H1 (cell line): ENCODE measurements around the gene GOLIM4. TPM values are rescaled to one million over a fixed set of nuclear protein-coding genes. Genes with fewer than 3 reads are reported as not detected.

Experiments used
- CTCF ChIA-PET: fragments of 300-600 bp; sonication (Branson Sonifier 250); formaldehyde crosslinking; loops from one replicate; lab custom pipeline; 2021; ENCODE audit not compliant: partially characterized antibody; lab: Charles Lee
- POLR2A ChIA-PET: fragments of 300-600 bp; sonication (Branson Sonifier 250); formaldehyde crosslinking; loops from one replicate; lab custom pipeline; 2021; ENCODE audit warnings: inconsistent platforms; ENCODE audit not compliant: partially characterized antibody; lab: Charles Lee
- DNase-seq, 2 experiments: peaks; one replicate each; pipeline versions ENCODE4 v3.0.0 to v3.0.0-alpha.2; 2010 to 2022; ENCODE audit warnings: low spot score in 2 of 2, low read depth in 1 of 2, mixed read lengths in 1 of 2
- FAIRE-seq: peaks from 2 replicates; lab custom pipeline; 2011; peaks lifted over from hg19 to GRCh38; lab: Jason Lieb, UNC
- H2AFZ ChIP-seq: 2 replicates; pipeline ENCODE4 v1.8.1; 2012; ENCODE audit warnings: low read length, inconsistent platforms
- H2AK5ac ChIP-seq: 2 replicates; pipeline ENCODE4 v1.6.1; 2013; ENCODE audit warnings: low read depth, low read length
- H2BK120ac ChIP-seq: replicated peaks from 2 replicates; pipeline ENCODE3; 2013; ENCODE audit warnings: low read depth, low read length, inconsistent platforms
- H2BK12ac ChIP-seq: 2 replicates; pipeline ENCODE4 v1.6.1; 2013; ENCODE audit warnings: low read depth, low read length
- H2BK15ac ChIP-seq: 2 replicates; pipeline ENCODE4 v1.6.1; 2013; ENCODE audit warnings: low read length
- H2BK20ac ChIP-seq: 2 replicates; pipeline ENCODE4 v1.6.1; 2013; ENCODE audit warnings: low read length
- H2BK5ac ChIP-seq: 2 replicates; pipeline ENCODE4 v1.6.1; 2013; ENCODE audit warnings: low read depth, low read length
- H3K14ac ChIP-seq: 2 replicates; pipeline ENCODE4 v1.6.1; 2013; ENCODE audit warnings: inconsistent platforms; ENCODE audit not compliant: insufficient read length
- H3K18ac ChIP-seq: 2 replicates; pipeline ENCODE4 v1.6.1; 2013; ENCODE audit warnings: low read length; ENCODE audit errors: extremely low read depth
- H3K23ac ChIP-seq: 2 replicates; pipeline ENCODE4 v1.6.1; 2013; ENCODE audit warnings: inconsistent platforms; ENCODE audit not compliant: insufficient read length
- H3K23me2 ChIP-seq: 2 replicates; pipeline ENCODE4 v1.6.1; 2013; ENCODE audit warnings: low read depth, low read length
- H3K27ac ChIP-seq: 2 replicates; pipeline ENCODE4 v1.6.1; 2011; ENCODE audit warnings: low read depth, low read length, inconsistent platforms
- H3K27me3 ChIP-seq, 4 experiments: replicated peaks in 1 of 4; 1 replicate in 1 of 4; 2 replicates in 3 of 4; pipeline versions ENCODE4 v1.6.1 to v1.8.1; 2011 to 2013; ENCODE audit warnings: low read length in 3 of 4, mild to moderate bottlenecking in 3 of 4, inconsistent platforms in 2 of 4, mixed read lengths in 2 of 4, moderate library complexity in 1 of 4; ENCODE audit not compliant: control insufficient read depth in 3 of 4, insufficient read depth in 3 of 4; ENCODE audit errors: extremely low read depth in 1 of 4
- H3K36me3 ChIP-seq, 4 experiments: 2 replicates each; pipeline versions ENCODE4 v1.6.1 to v1.8.1; 2011 to 2013; ENCODE audit warnings: mild to moderate bottlenecking in 4 of 4, low read length in 3 of 4, moderate library complexity in 2 of 4, control low read depth in 1 of 4, inconsistent platforms in 1 of 4; ENCODE audit not compliant: insufficient read depth in 4 of 4, control insufficient read depth in 2 of 4
- H3K4ac ChIP-seq: replicated peaks from 2 replicates; pipeline ENCODE3; 2013; ENCODE audit warnings: low read length, low read depth, mixed read lengths, inconsistent platforms; ENCODE audit not compliant: insufficient read length
- H3K4me1 ChIP-seq, 4 experiments: replicated peaks in 1 of 4; 1 replicate in 1 of 4; 2 replicates in 3 of 4; pipeline versions ENCODE4 v1.6.1 to v1.8.1; 2011 to 2013; ENCODE audit warnings: low read length in 3 of 4, inconsistent platforms in 2 of 4, mixed read lengths in 1 of 4; ENCODE audit not compliant: insufficient read depth in 4 of 4, control insufficient read depth in 3 of 4
- H3K4me2 ChIP-seq, 2 experiments: 2 replicates each; pipeline versions ENCODE4 v1.6.1 to v1.8.1; 2011 to 2013; ENCODE audit warnings: low read depth in 2 of 2, low read length in 2 of 2, control low read depth in 1 of 2, inconsistent platforms in 1 of 2, mild to moderate bottlenecking in 1 of 2; ENCODE audit not compliant: insufficient read depth in 1 of 2
- H3K4me3 ChIP-seq, 4 experiments: fragments of 200-600, 300-600 bp in 1 of 4; sonication (generic), shearing (Covaris generic), sonication (Bioruptor Twin) in 1 of 4; 2 replicates each; pipeline versions ENCODE4 v1.5.1 to v1.8.1; 2011 to 2016; ENCODE audit warnings: low read length in 4 of 4, low read depth in 3 of 4, control low read depth in 2 of 4, inconsistent platforms in 2 of 4, mild to moderate bottlenecking in 2 of 4, mixed read lengths in 1 of 4, moderate library complexity in 1 of 4; ENCODE audit not compliant: insufficient read depth in 2 of 4; ENCODE audit errors: extremely low read depth in 1 of 4
- H3K56ac ChIP-seq: replicated peaks from 2 replicates; pipeline ENCODE3; 2013; ENCODE audit warnings: low read depth, mild to moderate bottlenecking, mixed read lengths, low read length, inconsistent platforms; ENCODE audit not compliant: insufficient read length
- H3K79me1 ChIP-seq: 2 replicates; pipeline ENCODE4 v1.6.1; 2013; ENCODE audit warnings: low read depth, low read length, control low read depth
- H3K79me2 ChIP-seq, 2 experiments: 2 replicates each; pipeline versions ENCODE4 v1.6.1 to v1.8.1; 2012 to 2013; ENCODE audit warnings: low read length in 2 of 2, mild to moderate bottlenecking in 2 of 2, inconsistent platforms in 1 of 2; ENCODE audit not compliant: insufficient read depth in 2 of 2, control insufficient read depth in 1 of 2
- H3K9ac ChIP-seq, 4 experiments: replicated peaks in 1 of 4; 1 replicate in 1 of 4; 2 replicates in 3 of 4; pipeline versions ENCODE4 v1.6.1 to v1.8.1; 2011 to 2013; ENCODE audit warnings: low read depth in 3 of 4, low read length in 3 of 4, control low read depth in 2 of 4, mild to moderate bottlenecking in 2 of 4, moderate library complexity in 2 of 4, inconsistent platforms in 1 of 4; ENCODE audit errors: extremely low read depth in 1 of 4
- H3K9me3 ChIP-seq, 2 experiments: 2 replicates each; pipeline versions ENCODE4 v1.6.1 to v1.8.1; 2012 to 2013; ENCODE audit warnings: mild to moderate bottlenecking in 2 of 2, moderate library complexity in 2 of 2, control low read depth in 1 of 2, inconsistent platforms in 1 of 2, low read depth in 1 of 2, low read length in 1 of 2, mixed read lengths in 1 of 2; ENCODE audit not compliant: insufficient read depth in 2 of 2
- H4K20me1 ChIP-seq, 2 experiments: replicated peaks in 1 of 2; 2 replicates each; pipeline versions ENCODE3 to v1.8.1; 2011 to 2013; ENCODE audit warnings: inconsistent platforms in 2 of 2, low read length in 2 of 2, mild to moderate bottlenecking in 1 of 2; ENCODE audit not compliant: insufficient read depth in 2 of 2, control insufficient read depth in 1 of 2
- H4K5ac ChIP-seq: 2 replicates; pipeline ENCODE4 v1.6.1; 2013; ENCODE audit warnings: low read length, low read depth, mixed read lengths, inconsistent platforms; ENCODE audit not compliant: insufficient read length
- H4K8ac ChIP-seq: 2 replicates; pipeline ENCODE4 v1.8.0; 2013; ENCODE audit warnings: mild to moderate bottlenecking, moderate library complexity, low read length, inconsistent platforms; ENCODE audit not compliant: insufficient read depth; ENCODE audit errors: extremely low read depth
- H4K91ac ChIP-seq: replicated peaks from 2 replicates; pipeline ENCODE3; 2013; ENCODE audit warnings: low read length, mixed read lengths, inconsistent platforms; ENCODE audit not compliant: insufficient read length
- BRCA1 ChIP-seq: IDR thresholded peaks from 2 replicates; pipeline ENCODE4 v1.6.1; 2012; ENCODE audit warnings: low read depth, low read length, improper control_type of control experiment
- CEBPB ChIP-seq: IDR thresholded peaks from 2 replicates; pipeline ENCODE4 v1.6.1; 2012; ENCODE audit warnings: low read depth, low read length
- EZH2 ChIP-seq: fragments of 200-600 bp; sonication (generic); IDR thresholded peaks from 2 replicates; pipeline ENCODE4 v1.7.1; 2012; ENCODE audit warnings: low read depth, mild to moderate bottlenecking, moderate library complexity, low read length, inconsistent platforms; ENCODE audit not compliant: severe bottlenecking
- HDAC2 ChIP-seq, 2 experiments: fragments of 300-600 bp in 1 of 2; sonication (generic) in 1 of 2; IDR thresholded peaks; 2 replicates each; pipeline ENCODE4 v1.6.1; 2011 to 2012; ENCODE audit warnings: low read depth in 2 of 2, low read length in 2 of 2, mild to moderate bottlenecking in 2 of 2, moderate library complexity in 2 of 2, borderline replicate concordance in 1 of 2, inconsistent platforms in 1 of 2
- JUN ChIP-seq: IDR thresholded peaks from 2 replicates; pipeline ENCODE4 v1.6.1; 2011; ENCODE audit warnings: low read depth, mild to moderate bottlenecking, improper control_type of control experiment, low read length
- JUND ChIP-seq: IDR thresholded peaks from 2 replicates; pipeline ENCODE4 v1.6.1; 2011; ENCODE audit warnings: mild to moderate bottlenecking, improper control_type of control experiment, low read length
- POLR2A ChIP-seq, 2 experiments: IDR thresholded peaks; 1 replicate in 1 of 2; 2 replicates in 1 of 2; pipeline ENCODE4 v1.6.1; 2011; ENCODE audit warnings: low read depth in 2 of 2, low read length in 2 of 2, mild to moderate bottlenecking in 2 of 2; ENCODE audit errors: control extremely low read depth in 1 of 2
- RXRA ChIP-seq: IDR thresholded peaks from 2 replicates; pipeline ENCODE4 v1.6.1; 2011; ENCODE audit warnings: low read depth, mild to moderate bottlenecking, low read length, moderate library complexity; ENCODE audit not compliant: insufficient read depth
- SAP30 ChIP-seq: fragments of 300-600 bp; sonication (generic); IDR thresholded peaks from 2 replicates; pipeline ENCODE4 v1.7.1; 2012; ENCODE audit warnings: low read length, moderate library complexity, mild to moderate bottlenecking, inconsistent platforms; ENCODE audit not compliant: insufficient read depth, insufficient replicate concordance
- WGBS, 2 experiments: shearing (Covaris generic) in 1 of 2; methylation state at CpG; one replicate each; pipeline versions ENCODE4 v1.1.6 to v1.1.7; 2013 to 2015; ENCODE audit warnings: low lambda C conversion rate in 2 of 2, mixed read lengths in 2 of 2, inconsistent platforms in 1 of 2, low coverage in 1 of 2, missing lambda C conversion rate in 1 of 2; ENCODE audit not compliant: insufficient replicate concordance in 2 of 2, insufficient coverage in 1 of 2, insufficient read length in 1 of 2; ENCODE audit errors: extremely low coverage in 1 of 2, missing lambda C conversion rate in 1 of 2; 5-methylcytosine and 5-hydroxymethylcytosine counted together
- polyA plus RNA-seq, 7 experiments: library from polyadenylated mRNA; depleted of rRNA in 3 of 7; stranded (reverse) in 5 of 7; unstranded in 2 of 7; fragments of >200 nt in 5 of 7; fragments of 200-250 nt in 2 of 7; gene quantifications; 1 replicate in 5 of 7; 2 replicates in 1 of 7; 4 replicates in 1 of 7; pipeline versions ENCODE4 v1.2.1 to v1.2.3, GENCODE V29; 2011 to 2013; ENCODE audit warnings: missing spikeins in 2 of 7, mixed read lengths in 2 of 7
- total RNA-seq: library from RNA; stranded (reverse); fragmentation: NEBNext Ultra II Directional; extraction: Animal tissue kit (Norgen Biotek cat#: 25700); gene quantifications from 2 replicates; pipeline ENCODE4 v1.2.1, GENCODE V29; 2021

Gene GOLIM4
- total and polyA plus RNA-seq, 2 of the 8 experiments (the other 6 are each of a cell fraction or from before 2014, with no cell fraction given), result 5.6 to 29.7 TPM

- H2AK5ac ChIP-seq, result no peak overlapping the region
- H4K8ac ChIP-seq, result no peak overlapping the region
- ChIA-PET CTCF (no interaction called here), POLR2A (no interaction called here)
- H3K9ac ChIP-seq, result no peak overlapping the region
- no peaks in the 10 kb centered on the region for H4K20me1 ChIP-seq
- no peaks in the 10 kb centered on the region for H3K4me1 ChIP-seq
- no peak for TF ChIP-seq SAP30
- TF ChIP-seq BRCA1, result no peak
- TF ChIP-seq JUND, result no peak
- TF ChIP-seq CEBPB, result no peak
- TF ChIP-seq JUN, result no peak
- TF ChIP-seq POLR2A (IDR thresholded peaks at IDR 0.05; ENCODE audit: control extremely low read depth in 1 of 2, low read depth in 2 of 2, low read length in 2 of 2), result no peak
- TF ChIP-seq HDAC2 (IDR thresholded peaks at IDR 0.05; ENCODE audit: borderline replicate concordance in 1 of 2, low read depth in 2 of 2, low read length in 2 of 2), result no peak
- no peak for TF ChIP-seq EZH2
- TF ChIP-seq RXRA, result no peak
- no peaks in the 10 kb centered on the region for H3K9me3 ChIP-seq
- H3K18ac ChIP-seq, result no peak overlapping the region
- H4K91ac ChIP-seq, result no peak overlapping the region
- no peak overlapping the region for H3K14ac ChIP-seq
- H3K4ac ChIP-seq, result no peak overlapping the region
- H3K79me2 ChIP-seq, result no peaks in the 10 kb centered on the region
- no peak overlapping the region for H2BK20ac ChIP-seq
- WGBS, 2 experiments, result 92% methylated on average over 6 of the region's 6 CpGs; no CpG with 5 or more reads in 1 of the 2 experiments
- no peaks in the 10 kb centered on the region for H3K27me3 ChIP-seq
- no peaks in the 10 kb centered on the region for H3K23me2 ChIP-seq
- H3K4me3 ChIP-seq, result no peak overlapping the region
- no peaks in the 10 kb centered on the region for H3K36me3 ChIP-seq
- H3K23ac ChIP-seq, result no peak overlapping the region
- no peak overlapping the region for H3K4me2 ChIP-seq
- no peak overlapping the region for H4K5ac ChIP-seq
- no peaks in the 10 kb centered on the region for H3K79me1 ChIP-seq
- no peak for DNase-seq
- no peak overlapping the region for H3K56ac ChIP-seq
- H2BK12ac ChIP-seq, result no peak overlapping the region
- no peak overlapping the region for H2BK120ac ChIP-seq
- H3K27ac ChIP-seq, result no peak overlapping the region
- no peak overlapping the region for H2AFZ ChIP-seq
- no peak overlapping the region for H2BK15ac ChIP-seq
- FAIRE-seq, result no peak
- no peak overlapping the region for H2BK5ac ChIP-seq
Measured at GRCh38 chr3:167989999-167990398, 105.7 kb downstream of the GOLIM4 start.
